Keratinocyte (primary cell): Measurements from ENCODE around the gene PLA2G6.

ENCODE experiments used
- CTCF ChIP-seq, 3 experiments: IDR thresholded peaks in 1 of 3; conservative IDR thresholded peaks in 1 of 3; optimal IDR thresholded peaks in 1 of 3; 2 replicates in 2 of 3; 3 replicates in 1 of 3; pipeline versions ENCODE3 to v1.5.1; 2011; ENCODE audit warnings: low read length in 3 of 3, mild to moderate bottlenecking in 3 of 3, moderate library complexity in 2 of 3, control low read depth in 1 of 3, inconsistent platforms in 1 of 3; ENCODE audit not compliant: insufficient read depth in 2 of 3; ENCODE audit errors: extremely low read depth in 1 of 3
- EZH2 ChIP-seq: IDR thresholded peaks from one replicate; pipeline ENCODE4 v1.6.1; 2012; ENCODE audit warnings: inconsistent platforms, mild to moderate bottlenecking, low read length, moderate library complexity

- TF ChIP-seq CTCF (optimal IDR thresholded peaks at IDR 0.05 in 1 of 3, IDR thresholded peaks at IDR 0.05 in 1 of 3, conservative IDR thresholded peaks at IDR 0.05 in 1 of 3; ENCODE audit: extremely low read depth in 1 of 3, insufficient read depth in 2 of 3, low read length in 3 of 3) = no peak
- no peak for TF ChIP-seq EZH2
Measured at GRCh38 chr22:38151126-38151500, 30.5 kb downstream of the PLA2G6 start.
